Testis (tissue), 3 donors: ENCODE measurements around the gene WDR27. TPM values are rescaled to one million over a fixed set of nuclear protein-coding genes. Genes with fewer than 3 reads are reported as not detected.

Source experiments
- DNase-seq: peaks from one replicate; pipeline ENCODE4 v3.0.0-alpha.2; 2019
- H3K27ac ChIP-seq, 2 donors: fragments of 200-600 bp; sonication (generic); one replicate each; pipeline ENCODE4 v1.5.1; 2019
- H3K27me3 ChIP-seq: fragments of 200-600 bp; sonication (generic); one replicate; pipeline ENCODE4 v1.5.1; 2019
- H3K36me3 ChIP-seq: fragments of 200-600 bp; sonication (generic); one replicate; pipeline ENCODE4 v1.5.1; 2017; ENCODE audit warnings: low read depth; ENCODE audit errors: missing control alignments
- H3K4me1 ChIP-seq: fragments of 200-600 bp; sonication (generic); one replicate; pipeline ENCODE4 v1.5.1; 2019
- H3K4me3 ChIP-seq, 2 donors: fragments of 200-600 bp; sonication (generic); one replicate each; pipeline ENCODE4 v1.5.1; 2017 to 2019
- H3K9me3 ChIP-seq: fragments of 200-600 bp; sonication (generic); one replicate; pipeline ENCODE4 v1.5.1; 2017
- POLR2A ChIP-seq: fragments of 450-650 bp; IDR thresholded peaks from one replicate; pipeline ENCODE4 v1.6.1; 2017; ENCODE audit warnings: antibody characterized with exemption, mild to moderate bottlenecking, moderate library complexity
- WGBS, 2 donors: methylation state at CpG; one replicate each; pipeline ENCODE4 v1.1.5; 2018; 5-methylcytosine and 5-hydroxymethylcytosine counted together
- intact Hi-C: fragments of 100-400 bp; cut with DNase I; formaldehyde crosslinking; loops from one replicate; pipeline ENCODE4 v1.15.1; 2023; ENCODE audit warnings: low total_unique reads
- polyA plus RNA-seq: library from polyadenylated mRNA; stranded (reverse); fragments of 350-450 nt; fragmentation: Illumina TruSeq; extraction: RNeasy Lipid Tissue Mini Kit (QIAGEN cat#74804); gene quantifications from one replicate; pipeline ENCODE4 v1.2.3, GENCODE V29; 2014; ENCODE audit warnings: low read depth, low replicate concordance; ENCODE audit not compliant: insufficient read depth
- total RNA-seq, 2 donors: library from RNA; depleted of rRNA; stranded (reverse); fragments of >200 nt; gene quantifications; one replicate each; pipeline ENCODE4 v1.2.3, GENCODE V29; 2016
- TF ChIP-seq, protein P1 (sequence below), 3 experiments: fragments of 450-650 bp in 2 of 3; fragments of 200-600 bp in 1 of 3; sonication (generic) in 1 of 3; IDR thresholded peaks; one replicate each; pipeline ENCODE4 v1.5.1; 2016 to 2019; ENCODE audit warnings: antibody characterized with exemption in 3 of 3, mild to moderate bottlenecking in 2 of 3, moderate library complexity in 1 of 3

Gene WDR27
- total and polyA plus RNA-seq, 3 donors from 2014 or later = 32.8 to 101 (median 84.0) TPM

DNA sequence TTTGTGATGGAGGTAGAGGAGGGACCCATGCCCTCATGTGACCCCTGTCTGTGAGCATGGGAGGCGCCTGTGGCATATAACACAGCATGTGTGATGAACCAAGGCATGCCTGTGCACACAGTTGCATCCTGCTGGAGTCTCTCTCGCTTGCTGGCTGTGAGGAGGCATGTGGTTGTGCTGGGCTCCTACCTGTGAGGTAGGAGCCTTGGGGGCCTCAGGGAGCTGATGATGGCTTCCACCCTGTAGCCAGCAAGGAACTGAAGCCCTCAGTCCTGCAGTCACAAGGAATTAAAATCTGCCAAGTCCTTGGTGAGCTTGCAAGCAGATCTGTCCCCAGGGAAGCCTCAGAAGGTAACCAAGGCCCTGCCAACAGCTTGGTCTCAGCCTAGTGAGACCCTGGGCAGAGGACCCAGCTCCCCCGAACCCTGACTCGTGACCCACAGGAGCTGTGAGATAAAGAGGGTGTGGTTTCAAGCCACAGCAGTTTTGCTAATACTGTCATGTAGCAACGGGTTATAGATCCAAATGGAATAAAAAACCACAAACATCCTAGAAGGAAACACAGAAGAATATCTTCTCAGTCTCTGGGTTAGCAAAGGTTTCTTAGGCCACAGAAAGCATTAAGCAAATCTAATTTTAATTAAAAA is 145.7 kb downstream of the WDR27 start:
- no peak for TF ChIP-seq POLR2A
- TF ChIP-seq, protein P1, sequence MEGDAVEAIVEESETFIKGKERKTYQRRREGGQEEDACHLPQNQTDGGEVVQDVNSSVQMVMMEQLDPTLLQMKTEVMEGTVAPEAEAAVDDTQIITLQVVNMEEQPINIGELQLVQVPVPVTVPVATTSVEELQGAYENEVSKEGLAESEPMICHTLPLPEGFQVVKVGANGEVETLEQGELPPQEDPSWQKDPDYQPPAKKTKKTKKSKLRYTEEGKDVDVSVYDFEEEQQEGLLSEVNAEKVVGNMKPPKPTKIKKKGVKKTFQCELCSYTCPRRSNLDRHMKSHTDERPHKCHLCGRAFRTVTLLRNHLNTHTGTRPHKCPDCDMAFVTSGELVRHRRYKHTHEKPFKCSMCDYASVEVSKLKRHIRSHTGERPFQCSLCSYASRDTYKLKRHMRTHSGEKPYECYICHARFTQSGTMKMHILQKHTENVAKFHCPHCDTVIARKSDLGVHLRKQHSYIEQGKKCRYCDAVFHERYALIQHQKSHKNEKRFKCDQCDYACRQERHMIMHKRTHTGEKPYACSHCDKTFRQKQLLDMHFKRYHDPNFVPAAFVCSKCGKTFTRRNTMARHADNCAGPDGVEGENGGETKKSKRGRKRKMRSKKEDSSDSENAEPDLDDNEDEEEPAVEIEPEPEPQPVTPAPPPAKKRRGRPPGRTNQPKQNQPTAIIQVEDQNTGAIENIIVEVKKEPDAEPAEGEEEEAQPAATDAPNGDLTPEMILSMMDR (IDR thresholded peaks at IDR 0.05) = no peak
- no peak overlapping the region for H3K4me3 ChIP-seq
- WGBS, 2 donors = 84 to 88% methylated on average over 5 of the region's 5 CpGs
- no peaks in the 10 kb centered on the region for H3K4me1 ChIP-seq
- no peaks in the 10 kb centered on the region for H3K27me3 ChIP-seq
- no peaks in the 10 kb centered on the region for H3K36me3 ChIP-seq
- no peak overlapping the region for H3K27ac ChIP-seq
- intact Hi-C loops = no loop called here
- no peaks in the 10 kb centered on the region for H3K9me3 ChIP-seq
- DNase-seq = no peak

DNA sequence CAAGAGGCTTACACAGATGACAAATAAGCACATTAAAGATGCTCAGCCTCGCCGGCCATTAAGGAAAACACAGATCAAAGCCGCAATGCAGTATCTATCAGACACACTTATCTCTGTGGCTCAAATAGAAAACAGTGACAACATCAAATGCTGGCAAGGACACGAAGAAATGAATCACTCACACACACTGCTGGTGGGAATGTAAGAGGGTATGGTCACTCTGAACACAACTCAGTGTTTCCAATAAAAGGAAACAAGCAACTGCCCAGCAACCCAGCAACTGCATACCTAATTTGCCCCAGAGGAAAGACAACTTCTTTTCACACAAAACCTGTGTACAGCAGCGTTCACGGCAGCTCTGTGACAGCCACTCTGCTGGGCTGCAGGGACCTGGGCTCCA is 155.8 kb downstream of the WDR27 start:
- no peak overlapping the region for H3K4me3 ChIP-seq
- no peaks in the 10 kb centered on the region for H3K9me3 ChIP-seq
- DNase-seq = no peak
- no peaks in the 10 kb centered on the region for H3K27me3 ChIP-seq
- intact Hi-C loops = no loop called here
- no peak for TF ChIP-seq POLR2A
- TF ChIP-seq, protein P1 (IDR thresholded peaks at IDR 0.05) = no peak
- no peaks in the 10 kb centered on the region for H3K4me1 ChIP-seq
- H3K36me3 ChIP-seq = no peaks in the 10 kb centered on the region
- H3K27ac ChIP-seq = no peak overlapping the region
- WGBS, 2 donors = 93% methylated on average over 5 to 6 of the region's 6 CpGs

GRCh38 chr6:169543704-169544103 is 158.1 kb downstream of the WDR27 start:
- no peak overlapping the region for H3K4me3 ChIP-seq
- no peak overlapping the region for H3K27ac ChIP-seq
- DNase-seq = no peak
- no peaks in the 10 kb centered on the region for H3K36me3 ChIP-seq
- intact Hi-C loops = no loop called here
- H3K27me3 ChIP-seq = no peaks in the 10 kb centered on the region
- H3K9me3 ChIP-seq = no peaks in the 10 kb centered on the region
- no peaks in the 10 kb centered on the region for H3K4me1 ChIP-seq
- TF ChIP-seq, protein P1 (IDR thresholded peaks at IDR 0.05) = no peak
- no peak for TF ChIP-seq POLR2A

DNA sequence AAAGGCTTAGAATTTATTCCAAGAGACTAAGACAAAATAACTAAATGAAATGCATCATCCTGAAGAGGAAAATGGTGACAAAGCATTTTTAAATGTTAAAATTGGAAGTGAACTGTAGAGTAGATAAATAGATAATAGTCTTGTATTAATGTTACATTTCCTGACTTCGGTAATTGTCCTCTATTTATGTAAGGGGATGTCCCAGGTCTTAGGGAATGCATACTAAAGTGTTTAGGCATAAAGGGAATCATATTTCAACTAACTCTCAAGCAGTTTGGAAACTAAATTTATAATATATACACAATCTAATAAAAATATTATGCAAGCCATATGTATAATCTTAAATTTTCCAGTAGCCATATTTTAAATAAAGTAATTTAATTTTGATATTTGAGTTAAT is 159.3 kb downstream of the WDR27 start:
- H3K27me3 ChIP-seq = no peaks in the 10 kb centered on the region
- no peak overlapping the region for H3K4me3 ChIP-seq
- no peak overlapping the region for H3K27ac ChIP-seq
- no peaks in the 10 kb centered on the region for H3K9me3 ChIP-seq
- intact Hi-C loops = no loop called here
- TF ChIP-seq, protein P1 (IDR thresholded peaks at IDR 0.05) = no peak
- TF ChIP-seq POLR2A = no peak
- no peaks in the 10 kb centered on the region for H3K4me1 ChIP-seq
- H3K36me3 ChIP-seq = no peaks in the 10 kb centered on the region
- WGBS, 2 donors = 36 to 40% methylated on average over 1 of the region's 1 CpG
- DNase-seq = no peak

- Histone ChIP-seq H3K9me3 (no peaks in the 10 kb centered on the region), H3K36me3 (no peaks in the 10 kb centered on the region), H3K27ac (no peak overlapping the region), H3K4me1 (no peaks in the 10 kb centered on the region), H3K27me3 (no peaks in the 10 kb centered on the region), H3K4me3 (no peak overlapping the region)
- DNase-seq = no peak
- intact Hi-C loops = no loop called here
- WGBS, 2 donors = 87 to 90% methylated on average over 5 of the region's 5 CpGs
- TF ChIP-seq, protein P1 (IDR thresholded peaks at IDR 0.05) = no peak
- TF ChIP-seq POLR2A = no peak
These were observed 162.5 kb downstream of the WDR27 start for GRCh38 chr6:169539176-169539897.
